Left forelimb (tissue), 1 donor: ENCODE data around the gene GAL.

Experiments used
- DNase-seq: peaks from one replicate; pipeline ENCODE4 v3.0.0-alpha.2; 2018; ENCODE audit warnings: low spot score

GAL gene

GRCh38 chr11:68680541-68681231, 3.7 kb upstream of the GAL start:
- peak; percentile 48 for DNase-seq

- no peak for DNase-seq
These were observed 1.8 kb upstream of the GAL start for GRCh38 chr11:68682531-68682961.

GRCh38 chr11:68683121-68683520, 1.2 kb upstream of the GAL start:
- no peak for DNase-seq

GRCh38 chr11:68683536-68684384, 584 bp upstream of the GAL start:
- peak; percentile 66 for DNase-seq

GRCh38 chr11:68685656-68686380, 1.5 kb downstream of the GAL start:
- DNase-seq = no peak

- DNase-seq = no peak
These were observed 2.1 kb downstream of the GAL start for GRCh38 chr11:68686486-68686885.

- DNase-seq = no peak
These were observed 3.0 kb downstream of the GAL start for GRCh38 chr11:68687311-68687710.

GRCh38 chr11:68687986-68688385, 3.6 kb downstream of the GAL start:
- no peak for DNase-seq

GRCh38 chr11:68688881-68689280, 4.5 kb downstream of the GAL start:
- no peak for DNase-seq

GRCh38 chr11:68689737-68690625, 5.6 kb downstream of the GAL start:
- no peak for DNase-seq

GRCh38 chr11:68690671-68691401, 6.5 kb downstream of the GAL start:
- no peak for DNase-seq

GRCh38 chr11:68691402-68691784, 7.0 kb downstream of the GAL start:
- no peak for DNase-seq

GRCh38 chr11:68692115-68692514, 7.8 kb downstream of the GAL start:
- no peak for DNase-seq

- DNase-seq = no peak
These were observed 8.6 kb downstream of the GAL start for GRCh38 chr11:68692871-68693483.

- DNase-seq = no peak
These were observed 9.1 kb downstream of the GAL start for GRCh38 chr11:68693484-68693882.

- DNase-seq = no peak
These were observed 10.3 kb downstream of the GAL start for GRCh38 chr11:68694431-68695297.

- no peak for DNase-seq
These were observed 11.2 kb downstream of the GAL start for GRCh38 chr11:68695531-68695930.

GRCh38 chr11:68698993-68699392, 14.6 kb downstream of the GAL start:
- DNase-seq = no peak

GRCh38 chr11:68704887-68705286, 20.5 kb downstream of the GAL start:
- no peak for DNase-seq

GRCh38 chr11:68707527-68707926, 23.2 kb downstream of the GAL start:
- no peak for DNase-seq
